H1 (cell line): ENCODE results near the gene MTTP. TPM values are rescaled to one million over a fixed set of nuclear protein-coding genes. Genes with fewer than 3 reads are reported as not detected.

Experiments used
- CTCF ChIA-PET: fragments of 300-600 bp; sonication (Branson Sonifier 250); formaldehyde crosslinking; loops from one replicate; lab custom pipeline; 2021; ENCODE audit not compliant: partially characterized antibody; lab: Charles Lee
- POLR2A ChIA-PET: fragments of 300-600 bp; sonication (Branson Sonifier 250); formaldehyde crosslinking; loops from one replicate; lab custom pipeline; 2021; ENCODE audit warnings: inconsistent platforms; ENCODE audit not compliant: partially characterized antibody; lab: Charles Lee
- DNase-seq, 2 experiments: peaks; one replicate each; pipeline versions ENCODE4 v3.0.0 to v3.0.0-alpha.2; 2010 to 2022; ENCODE audit warnings: low spot score in 2 of 2, low read depth in 1 of 2, mixed read lengths in 1 of 2
- FAIRE-seq: peaks from 2 replicates; lab custom pipeline; 2011; peaks lifted over from hg19 to GRCh38; lab: Jason Lieb, UNC
- H2AFZ ChIP-seq: 2 replicates; pipeline ENCODE4 v1.8.1; 2012; ENCODE audit warnings: low read length, inconsistent platforms
- H2AK5ac ChIP-seq: 2 replicates; pipeline ENCODE4 v1.6.1; 2013; ENCODE audit warnings: low read depth, low read length
- H2BK120ac ChIP-seq: replicated peaks from 2 replicates; pipeline ENCODE3; 2013; ENCODE audit warnings: low read depth, low read length, inconsistent platforms
- H2BK12ac ChIP-seq: 2 replicates; pipeline ENCODE4 v1.6.1; 2013; ENCODE audit warnings: low read depth, low read length
- H2BK15ac ChIP-seq: 2 replicates; pipeline ENCODE4 v1.6.1; 2013; ENCODE audit warnings: low read length
- H2BK20ac ChIP-seq: 2 replicates; pipeline ENCODE4 v1.6.1; 2013; ENCODE audit warnings: low read length
- H2BK5ac ChIP-seq: 2 replicates; pipeline ENCODE4 v1.6.1; 2013; ENCODE audit warnings: low read depth, low read length
- H3K14ac ChIP-seq: 2 replicates; pipeline ENCODE4 v1.6.1; 2013; ENCODE audit warnings: inconsistent platforms; ENCODE audit not compliant: insufficient read length
- H3K18ac ChIP-seq: 2 replicates; pipeline ENCODE4 v1.6.1; 2013; ENCODE audit warnings: low read length; ENCODE audit errors: extremely low read depth
- H3K23ac ChIP-seq: 2 replicates; pipeline ENCODE4 v1.6.1; 2013; ENCODE audit warnings: inconsistent platforms; ENCODE audit not compliant: insufficient read length
- H3K23me2 ChIP-seq: 2 replicates; pipeline ENCODE4 v1.6.1; 2013; ENCODE audit warnings: low read depth, low read length
- H3K27ac ChIP-seq: 2 replicates; pipeline ENCODE4 v1.6.1; 2011; ENCODE audit warnings: low read depth, low read length, inconsistent platforms
- H3K27me3 ChIP-seq, 4 experiments: replicated peaks in 1 of 4; 1 replicate in 1 of 4; 2 replicates in 3 of 4; pipeline versions ENCODE4 v1.6.1 to v1.8.1; 2011 to 2013; ENCODE audit warnings: low read length in 3 of 4, mild to moderate bottlenecking in 3 of 4, inconsistent platforms in 2 of 4, mixed read lengths in 2 of 4, moderate library complexity in 1 of 4; ENCODE audit not compliant: control insufficient read depth in 3 of 4, insufficient read depth in 3 of 4; ENCODE audit errors: extremely low read depth in 1 of 4
- H3K36me3 ChIP-seq, 4 experiments: 2 replicates each; pipeline versions ENCODE4 v1.6.1 to v1.8.1; 2011 to 2013; ENCODE audit warnings: mild to moderate bottlenecking in 4 of 4, low read length in 3 of 4, moderate library complexity in 2 of 4, control low read depth in 1 of 4, inconsistent platforms in 1 of 4; ENCODE audit not compliant: insufficient read depth in 4 of 4, control insufficient read depth in 2 of 4
- H3K4ac ChIP-seq: replicated peaks from 2 replicates; pipeline ENCODE3; 2013; ENCODE audit warnings: low read length, low read depth, mixed read lengths, inconsistent platforms; ENCODE audit not compliant: insufficient read length
- H3K4me1 ChIP-seq, 4 experiments: replicated peaks in 1 of 4; 1 replicate in 1 of 4; 2 replicates in 3 of 4; pipeline versions ENCODE4 v1.6.1 to v1.8.1; 2011 to 2013; ENCODE audit warnings: low read length in 3 of 4, inconsistent platforms in 2 of 4, mixed read lengths in 1 of 4; ENCODE audit not compliant: insufficient read depth in 4 of 4, control insufficient read depth in 3 of 4
- H3K4me2 ChIP-seq, 2 experiments: 2 replicates each; pipeline versions ENCODE4 v1.6.1 to v1.8.1; 2011 to 2013; ENCODE audit warnings: low read depth in 2 of 2, low read length in 2 of 2, control low read depth in 1 of 2, inconsistent platforms in 1 of 2, mild to moderate bottlenecking in 1 of 2; ENCODE audit not compliant: insufficient read depth in 1 of 2
- H3K4me3 ChIP-seq, 4 experiments: fragments of 200-600, 300-600 bp in 1 of 4; sonication (generic), shearing (Covaris generic), sonication (Bioruptor Twin) in 1 of 4; 2 replicates each; pipeline versions ENCODE4 v1.5.1 to v1.8.1; 2011 to 2016; ENCODE audit warnings: low read length in 4 of 4, low read depth in 3 of 4, control low read depth in 2 of 4, inconsistent platforms in 2 of 4, mild to moderate bottlenecking in 2 of 4, mixed read lengths in 1 of 4, moderate library complexity in 1 of 4; ENCODE audit not compliant: insufficient read depth in 2 of 4; ENCODE audit errors: extremely low read depth in 1 of 4
- H3K56ac ChIP-seq: replicated peaks from 2 replicates; pipeline ENCODE3; 2013; ENCODE audit warnings: low read depth, mild to moderate bottlenecking, mixed read lengths, low read length, inconsistent platforms; ENCODE audit not compliant: insufficient read length
- H3K79me1 ChIP-seq: 2 replicates; pipeline ENCODE4 v1.6.1; 2013; ENCODE audit warnings: low read depth, low read length, control low read depth
- H3K79me2 ChIP-seq, 2 experiments: 2 replicates each; pipeline versions ENCODE4 v1.6.1 to v1.8.1; 2012 to 2013; ENCODE audit warnings: low read length in 2 of 2, mild to moderate bottlenecking in 2 of 2, inconsistent platforms in 1 of 2; ENCODE audit not compliant: insufficient read depth in 2 of 2, control insufficient read depth in 1 of 2
- H3K9ac ChIP-seq, 4 experiments: replicated peaks in 1 of 4; 1 replicate in 1 of 4; 2 replicates in 3 of 4; pipeline versions ENCODE4 v1.6.1 to v1.8.1; 2011 to 2013; ENCODE audit warnings: low read depth in 3 of 4, low read length in 3 of 4, control low read depth in 2 of 4, mild to moderate bottlenecking in 2 of 4, moderate library complexity in 2 of 4, inconsistent platforms in 1 of 4; ENCODE audit errors: extremely low read depth in 1 of 4
- H3K9me3 ChIP-seq, 2 experiments: 2 replicates each; pipeline versions ENCODE4 v1.6.1 to v1.8.1; 2012 to 2013; ENCODE audit warnings: mild to moderate bottlenecking in 2 of 2, moderate library complexity in 2 of 2, control low read depth in 1 of 2, inconsistent platforms in 1 of 2, low read depth in 1 of 2, low read length in 1 of 2, mixed read lengths in 1 of 2; ENCODE audit not compliant: insufficient read depth in 2 of 2
- H4K20me1 ChIP-seq, 2 experiments: replicated peaks in 1 of 2; 2 replicates each; pipeline versions ENCODE3 to v1.8.1; 2011 to 2013; ENCODE audit warnings: inconsistent platforms in 2 of 2, low read length in 2 of 2, mild to moderate bottlenecking in 1 of 2; ENCODE audit not compliant: insufficient read depth in 2 of 2, control insufficient read depth in 1 of 2
- H4K5ac ChIP-seq: 2 replicates; pipeline ENCODE4 v1.6.1; 2013; ENCODE audit warnings: low read length, low read depth, mixed read lengths, inconsistent platforms; ENCODE audit not compliant: insufficient read length
- H4K8ac ChIP-seq: 2 replicates; pipeline ENCODE4 v1.8.0; 2013; ENCODE audit warnings: mild to moderate bottlenecking, moderate library complexity, low read length, inconsistent platforms; ENCODE audit not compliant: insufficient read depth; ENCODE audit errors: extremely low read depth
- H4K91ac ChIP-seq: replicated peaks from 2 replicates; pipeline ENCODE3; 2013; ENCODE audit warnings: low read length, mixed read lengths, inconsistent platforms; ENCODE audit not compliant: insufficient read length
- BACH1 ChIP-seq: IDR thresholded peaks from 2 replicates; pipeline ENCODE4 v1.6.1; 2012; ENCODE audit warnings: low read length, improper control_type of control experiment
- CHD2 ChIP-seq: IDR thresholded peaks from 2 replicates; pipeline ENCODE4 v1.6.1; 2012; ENCODE audit warnings: low read length, improper control_type of control experiment
- EP300 ChIP-seq, 2 experiments: IDR thresholded peaks; 1 replicate in 1 of 2; 2 replicates in 1 of 2; pipeline ENCODE4 v1.6.1; 2011 to 2012; ENCODE audit warnings: low read depth in 2 of 2, low read length in 2 of 2, mild to moderate bottlenecking in 2 of 2, borderline replicate concordance in 1 of 2, inconsistent platforms in 1 of 2, moderate library complexity in 1 of 2
- EZH2 ChIP-seq: fragments of 200-600 bp; sonication (generic); IDR thresholded peaks from 2 replicates; pipeline ENCODE4 v1.7.1; 2012; ENCODE audit warnings: low read depth, mild to moderate bottlenecking, moderate library complexity, low read length, inconsistent platforms; ENCODE audit not compliant: severe bottlenecking
- GTF2F1 ChIP-seq: IDR thresholded peaks from 2 replicates; pipeline ENCODE4 v1.6.1; 2012; ENCODE audit warnings: low read depth, low read length, improper control_type of control experiment, borderline replicate concordance
- JUN ChIP-seq: IDR thresholded peaks from 2 replicates; pipeline ENCODE4 v1.6.1; 2011; ENCODE audit warnings: low read depth, mild to moderate bottlenecking, improper control_type of control experiment, low read length
- POU5F1 ChIP-seq: IDR thresholded peaks from 2 replicates; pipeline ENCODE4 v1.6.1; 2011; ENCODE audit warnings: low read depth, mild to moderate bottlenecking, low read length, moderate library complexity
- RBBP5 ChIP-seq: IDR thresholded peaks from 2 replicates; pipeline ENCODE4 v1.7.1; 2012; ENCODE audit warnings: low read depth, mild to moderate bottlenecking, inconsistent platforms, low read length, moderate library complexity, borderline replicate concordance
- RNF2 ChIP-seq: fragments of 200-900, 300-1000 bp; sonication (generic); IDR thresholded peaks from 2 replicates; pipeline ENCODE4 v1.7.1; 2016; ENCODE audit warnings: borderline replicate concordance, low read depth, mild to moderate bottlenecking, antibody characterized with exemption, low read length; ENCODE audit not compliant: poor library complexity, severe bottlenecking; ENCODE audit errors: missing control alignments
- RXRA ChIP-seq: IDR thresholded peaks from 2 replicates; pipeline ENCODE4 v1.6.1; 2011; ENCODE audit warnings: low read depth, mild to moderate bottlenecking, low read length, moderate library complexity; ENCODE audit not compliant: insufficient read depth
- SIN3A ChIP-seq, 2 experiments: IDR thresholded peaks in 1 of 2; conservative IDR thresholded peaks in 1 of 2; 2 replicates each; pipeline ENCODE4 v1.6.1; 2011 to 2012; ENCODE audit warnings: low read length in 2 of 2, improper control_type of control experiment in 1 of 2, low read depth in 1 of 2, mild to moderate bottlenecking in 1 of 2
- SIX5 ChIP-seq: IDR thresholded peaks from 2 replicates; pipeline ENCODE4 v1.6.1; 2011; ENCODE audit warnings: mild to moderate bottlenecking, low read depth, low read length
- SRF ChIP-seq: IDR thresholded peaks from 2 replicates; pipeline ENCODE4 v1.6.1; 2011; ENCODE audit warnings: mild to moderate bottlenecking, low read depth, low read length, moderate library complexity
- TCF12 ChIP-seq: IDR thresholded peaks from 2 replicates; pipeline ENCODE4 v1.6.1; 2011; ENCODE audit warnings: low read depth, mild to moderate bottlenecking, low read length
- YY1 ChIP-seq: IDR thresholded peaks from 2 replicates; pipeline ENCODE4 v1.6.1; 2011; ENCODE audit warnings: low read depth, mild to moderate bottlenecking, low read length
- WGBS, 2 experiments: shearing (Covaris generic) in 1 of 2; methylation state at CpG; one replicate each; pipeline versions ENCODE4 v1.1.6 to v1.1.7; 2013 to 2015; ENCODE audit warnings: low lambda C conversion rate in 2 of 2, mixed read lengths in 2 of 2, inconsistent platforms in 1 of 2, low coverage in 1 of 2, missing lambda C conversion rate in 1 of 2; ENCODE audit not compliant: insufficient replicate concordance in 2 of 2, insufficient coverage in 1 of 2, insufficient read length in 1 of 2; ENCODE audit errors: extremely low coverage in 1 of 2, missing lambda C conversion rate in 1 of 2; 5-methylcytosine and 5-hydroxymethylcytosine counted together
- polyA plus RNA-seq, 7 experiments: library from polyadenylated mRNA; depleted of rRNA in 3 of 7; stranded (reverse) in 5 of 7; unstranded in 2 of 7; fragments of >200 nt in 5 of 7; fragments of 200-250 nt in 2 of 7; gene quantifications; 1 replicate in 5 of 7; 2 replicates in 1 of 7; 4 replicates in 1 of 7; pipeline versions ENCODE4 v1.2.1 to v1.2.3, GENCODE V29; 2011 to 2013; ENCODE audit warnings: missing spikeins in 2 of 7, mixed read lengths in 2 of 7
- total RNA-seq: library from RNA; stranded (reverse); fragmentation: NEBNext Ultra II Directional; extraction: Animal tissue kit (Norgen Biotek cat#: 25700); gene quantifications from 2 replicates; pipeline ENCODE4 v1.2.1, GENCODE V29; 2021

The MTTP gene
- total and polyA plus RNA-seq, 2 of the 8 experiments (the other 6 are each of a cell fraction or from before 2014, with no cell fraction given) = 0.12 to 0.26 TPM

GRCh38 chr4:99536271-99536670 lies 38.4 kb upstream of the MTTP start:
- DNase-seq = no peak
- H3K4me2 ChIP-seq = no peak overlapping the region
- no peak overlapping the region for H2BK5ac ChIP-seq
- no peak overlapping the region for H3K9ac ChIP-seq
- H2AK5ac ChIP-seq = no peak overlapping the region
- H3K79me2 ChIP-seq = no peaks in the 10 kb centered on the region
- no peak overlapping the region for H3K23ac ChIP-seq
- POLR2A ChIA-PET = no interaction called here
- no peak overlapping the region for H2BK12ac ChIP-seq
- H2BK120ac ChIP-seq = no peak overlapping the region
- H2BK15ac ChIP-seq = no peak overlapping the region
- H2BK20ac ChIP-seq = no peak overlapping the region
- no peak overlapping the region for H2AFZ ChIP-seq
- H3K79me1 ChIP-seq = no peaks in the 10 kb centered on the region
- H4K91ac ChIP-seq = no peak overlapping the region
- no peak overlapping the region for H3K27ac ChIP-seq
- no peaks in the 10 kb centered on the region for H3K36me3 ChIP-seq
- CTCF ChIA-PET = interaction anchor here (1.2 kb wide), 1 partner anchor 73 kb away, joined by 4 read pairs; no protein-coding TSS in a partner anchor
- H3K9me3 ChIP-seq = no peaks in the 10 kb centered on the region
- H3K4me3 ChIP-seq = no peak overlapping the region
- no peaks in the 10 kb centered on the region for H3K23me2 ChIP-seq
- H3K18ac ChIP-seq = no peak overlapping the region
- H3K4ac ChIP-seq = no peak overlapping the region
- H3K14ac ChIP-seq = no peak overlapping the region
- H4K5ac ChIP-seq = no peak overlapping the region
- no peaks in the 10 kb centered on the region for H3K4me1 ChIP-seq
- FAIRE-seq = no peak
- no peaks in the 10 kb centered on the region for H4K20me1 ChIP-seq
- no peak overlapping the region for H3K56ac ChIP-seq
- H4K8ac ChIP-seq = no peak overlapping the region
- H3K27me3 ChIP-seq = no peaks in the 10 kb centered on the region
- 91% methylated on average over 2 of the region's 2 CpGs; no CpG with 5 or more reads in 1 of the 2 experiments for WGBS, 2 experiments
- no peak for TF ChIP-seq CHD2
- no peak for TF ChIP-seq JUN
- no peak for TF ChIP-seq RBBP5
- TF ChIP-seq TCF12 = no peak
- TF ChIP-seq YY1 = no peak
- no peak for TF ChIP-seq GTF2F1
- no peak for TF ChIP-seq EP300 (IDR thresholded peaks at IDR 0.05; ENCODE audit: borderline replicate concordance in 1 of 2, low read depth in 2 of 2, low read length in 2 of 2)
- TF ChIP-seq EZH2 = no peak
- TF ChIP-seq POU5F1 = no peak
- no peak for TF ChIP-seq SIN3A (conservative IDR thresholded peaks at IDR 0.05 in 1 of 2, IDR thresholded peaks at IDR 0.05 in 1 of 2; ENCODE audit: low read depth in 1 of 2, low read length in 2 of 2)
- TF ChIP-seq SIX5 = no peak
- TF ChIP-seq SRF = no peak
- no peak for TF ChIP-seq BACH1
- no peak for TF ChIP-seq RXRA
- no peak for TF ChIP-seq RNF2
